ENCODE data around the gene CRADD.

Gene CRADD

GRCh38 chr12:93743229-93743998 is 66.2 kb downstream of the CRADD start:
- no peak overlapping the region for H3K4me3 ChIP-seq
- peaks cover 61 to 69% (median 66%) of the 10 kb centered on the region in 11 experiments for H3K27me3 ChIP-seq
- no peak overlapping the region for H3K27ac ChIP-seq

GRCh38 chr12:93743999-93744689 is 67.0 kb downstream of the CRADD start:
- no peak overlapping the region for H3K4me3 ChIP-seq
- H3K36me3 ChIP-seq, result no peaks in the 10 kb centered on the region
- peaks cover 5 to 17% (median 12%) of the 10 kb centered on the region in 10 experiments; a peak in 18 of 20 replicates for H3K4me1 ChIP-seq
- H4K20me1 ChIP-seq, result peaks cover 0 to 53% (median 25%) of the 10 kb centered on the region in 11 experiments; a peak in 20 of 22 replicates
- no peak overlapping the region for H3K27ac ChIP-seq
- peaks cover 54 to 62% (median 59%) of the 10 kb centered on the region in 11 experiments for H3K27me3 ChIP-seq
- no peak overlapping the region for H3K4me2 ChIP-seq
- no peak overlapping the region for H3K9ac ChIP-seq
- H3K9me3 ChIP-seq (replicated peaks in 1 of 11), result no peaks in the 10 kb centered on the region
- no peak for TF ChIP-seq Cebpa-rat (IDR thresholded peaks at IDR 0.05)

More at GRCh38 chr12:93743229-93743998, 66.2 kb downstream of the CRADD start:
- peaks cover 5 to 17% (median 12%) of the 10 kb centered on the region in 10 experiments; a peak in 18 of 20 replicates for H3K4me1 ChIP-seq
- H4K20me1 ChIP-seq, result peaks cover 0 to 60% (median 25%) of the 10 kb centered on the region in 11 experiments; a peak in 20 of 22 replicates
- H3K9ac ChIP-seq, result no peak overlapping the region
- H3K4me2 ChIP-seq, result no peak overlapping the region; a peak in 1 of 22 replicates
- H3K36me3 ChIP-seq, result no peaks in the 10 kb centered on the region
- no peaks in the 10 kb centered on the region for H3K9me3 ChIP-seq (replicated peaks in 1 of 11)
- no peak for TF ChIP-seq Cebpa-rat (IDR thresholded peaks at IDR 0.05)

GRCh38 chr12:93745286-93745685 is 68.1 kb downstream of the CRADD start:
- H4K20me1 ChIP-seq, result peaks cover 0 to 43% (median 25%) of the 10 kb centered on the region in 11 experiments; a peak in 20 of 22 replicates
- H3K27me3 ChIP-seq, result peaks cover 42 to 51% (median 48%) of the 10 kb centered on the region in 11 experiments
- H3K9me3 ChIP-seq (replicated peaks in 1 of 11), result no peaks in the 10 kb centered on the region
- 0 out of 22 replicates have a peak overlapping the region, but pooled peaks of 1 of the 11 experiments have one; percentile 6 for H3K4me2 ChIP-seq
- H3K27ac ChIP-seq, result no peak overlapping the region
- no peak for TF ChIP-seq Cebpa-rat (IDR thresholded peaks at IDR 0.05)
- no peak overlapping the region for H3K4me3 ChIP-seq
- H3K9ac ChIP-seq, result no peak overlapping the region
- peaks cover 5 to 17% (median 12%) of the 10 kb centered on the region in 10 experiments; a peak in 18 of 20 replicates for H3K4me1 ChIP-seq
- H3K36me3 ChIP-seq, result no peaks in the 10 kb centered on the region

- Histone ChIP-seq H3K4me2 (no peak overlapping the region), H4K20me1 (peaks cover 0 to 30% (median 13%) of the 10 kb centered on the region in 11 experiments; a peak in 20 of 22 replicates), H3K36me3 (0 out of 22 replicates have a peak, but pooled peaks cover 0 to under 1% (median 0%) of the 10 kb centered on the region in 11 experiments), H3K9ac (no peak overlapping the region), H3K27me3 (peaks cover 28 to 37% (median 34%) of the 10 kb centered on the region in 11 experiments), H3K4me1 (peaks cover 2 to 12% (median 11%) of the 10 kb centered on the region in 10 experiments; a peak in 18 of 20 replicates), H3K9me3 (replicated peaks in 1 of 11) (peaks cover 0 to 3% (median 1%) of the 10 kb centered on the region in 11 experiments; a peak in 12 of 22 replicates), H3K27ac (no peak overlapping the region), H3K4me3 (no peak overlapping the region)
- TF ChIP-seq Cebpa-rat (IDR thresholded peaks at IDR 0.05), result no peak
These were observed 69.5 kb downstream of the CRADD start for GRCh38 chr12:93746572-93747168.

- Histone ChIP-seq H3K4me2 (no peak overlapping the region), H3K36me3 (peaks cover 0 to 11% (median 0%) of the 10 kb centered on the region in 11 experiments; a peak in 2 of 22 replicates), H3K4me3 (no peak overlapping the region), H3K27me3 (peaks cover 7 to 15% (median 12%) of the 10 kb centered on the region in 11 experiments), H3K9ac (no peak overlapping the region), H4K20me1 (peaks cover 0 to 9% (median 0%) of the 10 kb centered on the region in 11 experiments; a peak in 5 of 22 replicates), H3K9me3 (replicated peaks in 1 of 11) (peaks cover 20 to 25% (median 23%) of the 10 kb centered on the region in 11 experiments), H3K27ac (no peak overlapping the region), H3K4me1 (0 out of 20 replicates have a peak, but pooled peaks cover 0 to 5% (median 0%) of the 10 kb centered on the region in 10 experiments)
- no peak for TF ChIP-seq Cebpa-rat (IDR thresholded peaks at IDR 0.05)
These were observed 71.7 kb downstream of the CRADD start for GRCh38 chr12:93748672-93749383.

- Histone ChIP-seq H3K4me2 (no peak overlapping the region), H3K4me1 (0 out of 20 replicates have a peak, but pooled peaks cover 0 to 5% (median 0%) of the 10 kb centered on the region in 10 experiments), H3K4me3 (no peak overlapping the region), H3K9ac (no peak overlapping the region), H4K20me1 (0 out of 22 replicates have a peak, but pooled peaks cover 0 to 4% (median 0%) of the 10 kb centered on the region in 11 experiments), H3K27ac (no peak overlapping the region), H3K27me3 (peaks cover under 1 to 8% (median 5%) of the 10 kb centered on the region in 11 experiments; a peak in 17 of 22 replicates), H3K9me3 (replicated peaks in 1 of 11) (peaks cover 27 to 32% (median 30%) of the 10 kb centered on the region in 11 experiments), H3K36me3 (peaks cover 0 to 15% (median 0%) of the 10 kb centered on the region in 11 experiments; a peak in 2 of 22 replicates)
- no peak for TF ChIP-seq Cebpa-rat (IDR thresholded peaks at IDR 0.05)
These were observed 72.3 kb downstream of the CRADD start for GRCh38 chr12:93749515-93749914.

- 0 out of 20 replicates have a peak, but pooled peaks cover 0 to 3% (median 0%) of the 10 kb centered on the region in 10 experiments for H3K4me1 ChIP-seq
- peaks cover 33 to 37% (median 35%) of the 10 kb centered on the region in 11 experiments for H3K9me3 ChIP-seq (replicated peaks in 1 of 11)
- no peak for TF ChIP-seq Cebpa-rat (IDR thresholded peaks at IDR 0.05)
- no peak overlapping the region for H3K4me2 ChIP-seq
- H4K20me1 ChIP-seq, result 0 out of 22 replicates have a peak, but pooled peaks cover 0 to 4% (median 0%) of the 10 kb centered on the region in 11 experiments
- H3K36me3 ChIP-seq, result peaks cover 0 to 15% (median 0%) of the 10 kb centered on the region in 11 experiments; a peak in 2 of 22 replicates
- no peak overlapping the region for H3K27ac ChIP-seq
- no peak overlapping the region for H3K9ac ChIP-seq
- H3K4me3 ChIP-seq, result no peak overlapping the region
- peaks cover 0 to 5% (median 2%) of the 10 kb centered on the region in 11 experiments; a peak in 8 of 22 replicates for H3K27me3 ChIP-seq
These were observed 72.9 kb downstream of the CRADD start for GRCh38 chr12:93750056-93750455.
